Mesodermal cell (in vitro differentiated cells): ENCODE results near the gene RAP1GAP2.
A peak's percentile ranks its signal among the peaks of the same experiment; 100 is the strongest.

Experiments
- H3K27ac ChIP-seq: 2 replicates; pipeline ENCODE4 v1.7.0; 2013; ENCODE audit warnings: mild to moderate bottlenecking, low read depth, low read length, moderate library complexity; ENCODE audit not compliant: severe bottlenecking
- H3K36me3 ChIP-seq: 2 replicates; pipeline ENCODE4 v1.7.1; 2013; ENCODE audit warnings: mild to moderate bottlenecking, low read length, moderate library complexity; ENCODE audit not compliant: control insufficient read depth, insufficient read depth
- H3K4me1 ChIP-seq: one replicate; pipeline ENCODE4 v1.7.1; 2013; ENCODE audit warnings: mild to moderate bottlenecking, low read length; ENCODE audit not compliant: insufficient read depth, control insufficient read depth, poor library complexity, severe bottlenecking
- H3K4me3 ChIP-seq: 2 replicates; pipeline ENCODE4 v1.7.0; 2013; ENCODE audit warnings: low read length, control low read depth, mild to moderate bottlenecking; ENCODE audit not compliant: insufficient read depth, poor library complexity, severe bottlenecking; ENCODE audit errors: extremely low read depth
- H3K9me3 ChIP-seq: 2 replicates; pipeline ENCODE4 v1.7.1; 2013; ENCODE audit warnings: mild to moderate bottlenecking, low read length, moderate library complexity; ENCODE audit not compliant: control insufficient read depth
- WGBS, 2 experiments: methylation state at CpG; one replicate each; pipeline ENCODE4 v1.1.5; 2013; ENCODE audit warnings: missing lambda C conversion rate in 2 of 2; ENCODE audit not compliant: insufficient coverage in 2 of 2; 5-methylcytosine and 5-hydroxymethylcytosine counted together

The RAP1GAP2 gene

DNA sequence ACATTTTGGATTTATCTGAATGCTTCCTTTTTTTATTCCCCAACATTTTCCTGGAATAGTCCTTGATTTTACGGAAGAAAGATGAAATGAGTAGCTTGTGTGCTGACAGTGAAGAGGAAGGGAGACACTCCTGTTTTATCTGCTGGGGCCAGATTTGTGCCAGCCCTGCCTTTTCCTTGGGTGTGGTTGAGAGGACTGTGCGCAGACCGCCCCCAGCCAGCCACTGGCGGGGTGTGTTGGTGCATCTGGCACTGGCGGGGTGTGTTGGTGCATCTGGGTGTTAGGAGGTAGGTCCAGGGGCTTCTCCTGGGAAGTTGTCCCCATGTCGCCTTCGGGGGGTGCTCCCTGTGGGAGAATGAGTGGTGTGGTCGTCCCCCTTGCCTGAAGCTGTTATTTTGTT lies 39.5 kb downstream of the RAP1GAP2 start:
- Histone ChIP-seq H3K4me3 (no peak overlapping the region), H3K4me1 (no peaks in the 10 kb centered on the region), H3K36me3 (no peaks in the 10 kb centered on the region), H3K9me3 (no peaks in the 10 kb centered on the region), H3K27ac (no peak overlapping the region)
- 100% methylated on average over 4 of the region's 8 CpGs; no CpG with 5 or more reads in 1 of the 2 experiments for WGBS, 2 experiments

DNA sequence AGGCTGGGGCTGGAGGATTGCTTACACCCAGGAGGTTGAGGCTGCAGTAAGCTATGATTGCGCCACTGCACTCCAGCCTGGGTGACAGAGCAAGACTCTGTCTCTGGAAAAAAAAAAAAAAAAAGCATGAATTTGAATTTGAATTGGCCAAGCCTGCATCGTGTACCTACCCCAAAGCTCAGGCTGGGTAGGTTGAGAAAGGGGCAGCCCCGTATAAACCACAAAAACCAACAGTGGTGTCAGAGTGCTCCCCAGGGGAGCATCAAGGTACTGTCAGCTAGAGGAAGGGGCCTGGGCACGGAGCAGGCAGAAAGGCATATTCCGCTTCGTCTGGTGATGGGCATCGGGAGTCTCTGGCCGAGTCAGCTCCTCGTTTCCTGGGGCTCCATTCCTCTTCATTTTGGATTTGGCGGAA lies 40.9 kb downstream of the RAP1GAP2 start:
- H3K4me3 ChIP-seq: no peak overlapping the region
- no peak overlapping the region for H3K27ac ChIP-seq
- WGBS, 2 experiments: 71 to 77% methylated on average over 9 of the region's 10 CpGs
- H3K4me1 ChIP-seq: peaks cover 6% of the 10 kb centered on the region
- H3K9me3 ChIP-seq: no peaks in the 10 kb centered on the region
- no peaks in the 10 kb centered on the region for H3K36me3 ChIP-seq

DNA sequence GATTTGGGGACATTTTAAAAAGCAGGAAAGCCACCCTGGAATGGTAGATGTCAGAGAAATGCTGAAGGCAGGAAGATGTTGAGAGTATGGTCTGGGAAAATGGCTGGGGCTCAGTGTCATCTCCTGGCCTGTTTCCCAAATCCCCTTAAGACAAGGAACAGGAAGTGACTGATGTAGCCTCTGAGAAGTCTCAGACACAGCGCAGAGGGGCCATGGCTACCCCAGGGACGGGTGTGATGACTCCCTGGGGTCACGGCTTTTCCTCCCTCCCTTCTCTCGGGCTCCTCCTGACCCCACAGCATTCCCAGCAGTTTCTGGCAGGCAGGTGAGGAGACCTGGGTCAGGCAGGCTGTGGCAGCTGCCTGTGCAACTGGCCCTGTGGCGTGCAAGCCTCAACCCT lies 45.4 kb downstream of the RAP1GAP2 start:
- H3K4me3 ChIP-seq: no peak overlapping the region
- 69 to 80% methylated on average over 1 to 5 of the region's 5 CpGs for WGBS, 2 experiments
- no peaks in the 10 kb centered on the region for H3K9me3 ChIP-seq

DNA sequence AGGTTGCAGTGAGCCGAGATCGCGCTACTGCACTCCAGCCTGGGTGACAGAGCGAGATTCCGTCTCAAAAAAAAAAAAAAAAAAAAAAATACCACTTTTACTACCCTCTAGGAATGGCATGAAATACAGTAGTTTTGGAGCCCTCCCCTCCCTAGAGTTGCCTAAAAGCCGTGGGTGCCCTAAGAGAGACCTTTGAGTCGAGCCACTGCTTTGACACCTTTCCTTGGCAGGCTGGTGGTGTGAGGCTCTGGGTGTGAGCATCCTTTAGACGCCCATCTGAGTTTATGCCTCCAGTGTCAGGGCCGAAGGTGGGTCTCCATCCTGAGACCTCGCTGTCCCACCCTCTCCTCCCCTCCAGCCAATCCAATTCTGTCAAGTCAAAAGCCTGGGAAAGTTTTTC lies 46.2 kb downstream of the RAP1GAP2 start:
- WGBS, 2 experiments: 88 to 89% methylated on average over 3 to 5 of the region's 10 CpGs
- no peak overlapping the region for H3K27ac ChIP-seq

More for the DNA sequence above, 45.4 kb downstream of the RAP1GAP2 start:
- H3K36me3 ChIP-seq: no peaks in the 10 kb centered on the region
- H3K4me1 ChIP-seq: peaks cover 12% of the 10 kb centered on the region
- H3K27ac ChIP-seq: no peak overlapping the region

GRCh38 chr17:2844416-2844815 lies 48.2 kb downstream of the RAP1GAP2 start:
- H3K4me3 ChIP-seq: no peak overlapping the region
- no peak overlapping the region for H3K27ac ChIP-seq
- WGBS, 2 experiments: 12 to 17% methylated on average over 3 to 5 of the region's 6 CpGs
- H3K4me1 ChIP-seq: peaks cover 12% of the 10 kb centered on the region
- H3K9me3 ChIP-seq: no peaks in the 10 kb centered on the region
- no peaks in the 10 kb centered on the region for H3K36me3 ChIP-seq

More for the DNA sequence above, 46.2 kb downstream of the RAP1GAP2 start:
- no peaks in the 10 kb centered on the region for H3K9me3 ChIP-seq
- H3K4me1 ChIP-seq: peaks cover 12% of the 10 kb centered on the region
- no peak overlapping the region for H3K4me3 ChIP-seq
- no peaks in the 10 kb centered on the region for H3K36me3 ChIP-seq

DNA sequence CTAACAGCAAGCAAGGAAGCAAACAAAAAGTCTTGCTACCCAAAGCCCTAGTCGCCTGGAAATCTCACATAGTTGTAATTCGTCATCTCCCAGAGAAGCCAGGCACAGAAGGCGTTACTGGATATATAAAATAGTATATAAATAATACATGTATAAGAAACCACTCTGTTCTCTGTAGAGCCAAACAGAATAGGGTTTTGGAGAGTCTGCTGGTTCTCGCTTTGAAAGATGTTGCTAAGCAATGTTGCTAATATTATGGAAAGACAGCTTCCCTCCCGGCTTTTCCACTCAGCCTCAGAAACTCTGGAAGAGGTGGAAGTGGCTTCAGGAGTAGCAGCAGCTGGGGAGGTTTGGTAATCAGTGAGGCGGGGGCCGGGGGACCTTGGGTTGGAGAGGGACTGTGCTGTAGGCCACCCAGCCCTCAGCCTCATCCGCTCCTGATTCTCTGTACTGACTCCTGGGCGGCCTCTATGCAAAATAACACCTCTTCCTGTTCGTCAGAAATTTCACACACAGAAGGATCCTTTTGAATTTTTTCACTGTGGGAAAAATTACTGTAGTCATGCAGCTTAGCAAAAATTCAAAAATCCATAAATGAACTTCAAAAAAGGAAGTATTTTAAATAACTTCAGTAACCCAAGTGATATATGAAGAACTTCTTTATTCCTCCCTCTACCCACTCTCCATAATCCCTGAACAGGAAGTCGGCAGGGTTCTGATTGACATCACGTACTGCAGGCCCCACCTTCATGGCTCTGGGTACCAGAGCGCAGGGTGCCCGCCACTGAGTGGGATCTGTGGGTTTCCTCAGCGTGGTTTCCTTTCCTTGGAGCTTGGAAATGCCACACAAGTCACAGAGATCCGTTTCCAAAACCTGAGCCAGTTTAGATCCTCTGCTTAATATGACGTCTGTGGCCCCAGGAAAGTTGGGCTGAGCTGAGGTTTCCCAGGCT lies 51.4 kb downstream of the RAP1GAP2 start:
- peaks cover 5% of the 10 kb centered on the region for H3K4me1 ChIP-seq
- 78 to 95% methylated on average over 9 to 11 of the region's 17 CpGs for WGBS, 2 experiments
- H3K9me3 ChIP-seq: no peaks in the 10 kb centered on the region
- H3K27ac ChIP-seq: no peak overlapping the region
- H3K36me3 ChIP-seq: no peaks in the 10 kb centered on the region
- no peak overlapping the region for H3K4me3 ChIP-seq

GRCh38 chr17:2849327-2849670 lies 53.1 kb downstream of the RAP1GAP2 start:
- WGBS, 2 experiments: 60 to 68% methylated on average over 12 to 13 of the region's 13 CpGs
- H3K4me1 ChIP-seq: peaks cover 3% of the 10 kb centered on the region
- no peaks in the 10 kb centered on the region for H3K36me3 ChIP-seq
- H3K4me3 ChIP-seq: no peak overlapping the region
- H3K27ac ChIP-seq: no peak overlapping the region
- no peaks in the 10 kb centered on the region for H3K9me3 ChIP-seq

GRCh38 chr17:2850991-2851390 lies 54.8 kb downstream of the RAP1GAP2 start:
- no peak overlapping the region for H3K4me3 ChIP-seq
- 69 to 88% methylated on average over 3 to 4 of the region's 6 CpGs for WGBS, 2 experiments
- H3K36me3 ChIP-seq: no peaks in the 10 kb centered on the region
- H3K9me3 ChIP-seq: no peaks in the 10 kb centered on the region
- no peak overlapping the region for H3K27ac ChIP-seq
- peaks cover 11% of the 10 kb centered on the region for H3K4me1 ChIP-seq

DNA sequence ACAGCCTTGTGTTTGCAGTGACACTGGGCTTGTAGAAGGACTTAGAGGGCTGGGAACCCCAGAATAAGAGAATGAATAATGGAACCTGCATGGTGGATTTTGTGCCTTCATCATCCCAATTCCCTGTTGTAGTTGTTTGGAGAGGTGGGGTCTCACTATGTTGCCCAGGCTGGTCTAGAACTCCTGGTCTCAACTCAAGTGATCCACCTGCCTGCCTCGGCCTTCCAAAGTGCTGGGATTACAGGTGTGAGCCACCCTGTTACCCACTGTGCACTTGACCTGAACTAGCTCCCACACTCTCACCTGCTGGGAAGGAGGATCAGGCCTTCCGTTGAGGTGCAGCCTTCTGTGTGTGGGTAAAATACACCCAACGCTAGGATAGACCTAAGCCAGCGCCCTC lies 55.4 kb downstream of the RAP1GAP2 start:
- no peaks in the 10 kb centered on the region for H3K9me3 ChIP-seq
- WGBS, 2 experiments: 80 to 93% methylated on average over 1 to 3 of the region's 4 CpGs
- H3K4me3 ChIP-seq: no peak overlapping the region

DNA sequence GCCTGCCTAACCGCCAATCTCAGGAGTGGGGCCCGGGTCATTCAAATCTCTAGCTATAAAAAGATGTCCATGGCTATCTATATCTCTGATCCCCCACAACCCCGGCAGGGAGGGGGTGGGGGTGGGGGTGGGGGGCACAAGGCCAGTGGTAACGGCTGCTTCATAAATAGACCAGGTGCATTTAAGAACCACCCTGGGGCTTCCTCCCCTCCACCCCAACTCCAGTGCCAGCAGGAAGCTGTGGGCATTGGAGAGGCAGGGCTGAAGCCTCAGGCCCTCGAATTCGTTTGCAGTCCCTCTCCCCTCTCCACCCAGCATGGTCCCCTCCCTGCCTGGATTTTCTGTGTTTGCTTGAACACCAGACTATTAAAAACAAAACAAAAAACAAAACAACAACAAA lies 56.0 kb downstream of the RAP1GAP2 start:
- no peak overlapping the region for H3K27ac ChIP-seq
- no peak overlapping the region for H3K4me3 ChIP-seq
- peaks cover 11% of the 10 kb centered on the region for H3K4me1 ChIP-seq
- 30 to 67% methylated on average over 2 of the region's 6 CpGs for WGBS, 2 experiments
- H3K36me3 ChIP-seq: no peaks in the 10 kb centered on the region
- no peaks in the 10 kb centered on the region for H3K9me3 ChIP-seq

More for the DNA sequence above, 55.4 kb downstream of the RAP1GAP2 start:
- peaks cover 11% of the 10 kb centered on the region for H3K4me1 ChIP-seq
- H3K36me3 ChIP-seq: no peaks in the 10 kb centered on the region
- H3K27ac ChIP-seq: no peak overlapping the region

DNA sequence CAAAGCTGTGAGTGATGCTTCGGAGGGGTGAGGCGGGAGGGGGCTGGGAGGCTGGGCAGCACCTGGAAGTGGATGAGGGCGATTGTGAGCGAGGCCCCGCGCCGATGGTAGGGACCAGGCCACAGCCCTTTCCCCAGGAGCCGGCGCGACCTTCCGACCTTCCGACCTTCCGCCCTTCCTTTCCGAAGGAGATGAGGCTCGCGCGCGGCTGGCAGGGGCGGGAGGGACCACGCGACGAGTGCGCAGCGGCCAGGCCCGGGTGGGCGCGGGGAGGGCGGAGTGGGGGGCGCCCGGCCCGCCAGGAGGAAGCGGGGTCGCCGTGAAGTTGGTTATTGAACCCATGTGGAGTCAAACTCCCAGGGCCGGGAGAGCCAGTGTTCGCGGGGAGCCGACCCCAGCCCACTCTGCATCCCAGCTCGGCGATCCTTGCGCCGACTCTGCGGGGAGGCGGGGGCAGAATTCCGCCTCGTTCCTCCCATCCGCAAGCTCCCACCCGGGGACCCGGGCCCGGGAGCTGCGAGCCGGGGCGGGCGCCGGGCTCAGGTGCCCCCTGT lies 56.6 kb downstream of the RAP1GAP2 start:
- Histone ChIP-seq H3K4me3 (peak overlapping the region; percentile 50), H3K4me1 (peaks cover 11% of the 10 kb centered on the region), H3K27ac (no peak overlapping the region), H3K9me3 (no peaks in the 10 kb centered on the region), H3K36me3 (no peaks in the 10 kb centered on the region)
- 1 to 2% methylated on average over 47 to 53 of the region's 55 CpGs for WGBS, 2 experiments
